ENCODE results near the gene FZD4. TPM values are rescaled to one million over a fixed set of nuclear protein-coding genes. Genes with fewer than 3 reads are reported as not detected.

The FZD4 gene
- total and polyA plus RNA-seq, 10 of the 15 experiments (the other 5 are each of a cell fraction or from before 2014, with no cell fraction given): under 0.01 to 0.13 (median 0.01) TPM; not detected in 6

DNA sequence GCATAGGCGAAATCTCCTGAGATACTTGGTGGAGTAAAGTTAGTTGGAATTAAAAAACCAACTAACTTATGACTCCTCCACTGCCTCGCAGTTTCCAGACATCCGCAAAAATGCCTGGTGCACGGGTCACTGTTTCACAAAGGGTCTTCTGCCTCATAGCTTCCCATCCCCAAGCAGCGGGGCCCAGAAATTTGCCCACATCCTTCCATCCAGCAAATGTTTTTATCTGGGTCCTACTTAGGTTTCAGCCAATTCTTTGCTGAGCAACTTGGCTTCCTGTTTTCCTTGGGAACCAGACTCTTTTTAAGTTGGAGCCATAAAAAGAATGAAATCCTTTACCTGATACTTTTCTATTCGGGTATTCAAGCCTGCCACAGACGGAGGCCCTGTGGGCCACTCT, 36.2 kb downstream of the FZD4 start:
- intact Hi-C loops (cut with micrococcal nuclease; ENCODE audit: unreplicated experiment) (loop anchor here (1.0 to 5.0 kb wide), 3 partner anchors 49 to 1064 kb away; partner anchors contain the start of gene CCDC83), in situ Hi-C loops (cut with MboI) (no loop called here)
- no TSS peak for BruUV-seq (replicated peaks)
- H2AFZ ChIP-seq (ENCODE audit: control insufficient read depth, low read depth, low read length): no peak overlapping the region
- no peak overlapping the region for H3K4me3 ChIP-seq
- no peak for ATAC-seq
- no peaks in the 10 kb centered on the region for H3K4me1 ChIP-seq (ENCODE audit: control insufficient read depth, insufficient read depth, low read length)
- peaks cover under 1% of the 10 kb centered on the region in 2 experiments; a peak in 2 of 4 replicates for H3K27me3 ChIP-seq (replicated peaks in 1 of 2; ENCODE audit: control insufficient read depth in 2 of 2, insufficient read depth in 2 of 2, low read length in 1 of 2)
- FAIRE-seq: no peak
- H3K36me3 ChIP-seq (ENCODE audit: control insufficient read depth in 2 of 2, insufficient read depth in 2 of 2, low read length in 1 of 2): no peaks in the 10 kb centered on the region
- ChIA-PET POLR2A (no interaction called here), RAD21 (ENCODE audit: unreplicated experiment) (interaction anchor here (0.8 kb wide), 1 partner anchor 462 kb away, joined by 3 read pairs; no protein-coding TSS in a partner anchor), CTCF (interaction anchor here (2.9 kb wide), 1 partner anchor 49 kb away, joined by 22 read pairs; no protein-coding TSS in a partner anchor), SMC1A (ENCODE audit: uncharacterized antibody, unreplicated experiment) (interaction anchor here (1.3 kb wide), 1 partner anchor 48 kb away, joined by 4 read pairs; no protein-coding TSS in a partner anchor)
- no peak overlapping the region for H3K9ac ChIP-seq (ENCODE audit: control insufficient read depth, insufficient read depth, low read length)
- DNase-seq (ENCODE audit: low read depth, low spot score): no peak
- H3K9me3 ChIP-seq (replicated peaks; ENCODE audit: control insufficient read depth, insufficient read depth, low read length): no peaks in the 10 kb centered on the region
- TF ChIP-seq LARP7 (IDR thresholded peaks at IDR 0.05): no peak
- no peak for TF ChIP-seq JUND (IDR thresholded peaks at IDR 0.05; ENCODE audit: low read depth, low read length)
- no peak for TF ChIP-seq NFYA (IDR thresholded peaks at IDR 0.05; ENCODE audit: borderline replicate concordance, low read depth, low read length)
- TF ChIP-seq ZSCAN29 (IDR thresholded peaks at IDR 0.05): no peak
- no peak for TF ChIP-seq TCF12 (IDR thresholded peaks at IDR 0.05; ENCODE audit: low read depth, low read length)
- no peak for TF ChIP-seq NR2C1 (IDR thresholded peaks at IDR 0.05)
- TF ChIP-seq, protein P1, sequence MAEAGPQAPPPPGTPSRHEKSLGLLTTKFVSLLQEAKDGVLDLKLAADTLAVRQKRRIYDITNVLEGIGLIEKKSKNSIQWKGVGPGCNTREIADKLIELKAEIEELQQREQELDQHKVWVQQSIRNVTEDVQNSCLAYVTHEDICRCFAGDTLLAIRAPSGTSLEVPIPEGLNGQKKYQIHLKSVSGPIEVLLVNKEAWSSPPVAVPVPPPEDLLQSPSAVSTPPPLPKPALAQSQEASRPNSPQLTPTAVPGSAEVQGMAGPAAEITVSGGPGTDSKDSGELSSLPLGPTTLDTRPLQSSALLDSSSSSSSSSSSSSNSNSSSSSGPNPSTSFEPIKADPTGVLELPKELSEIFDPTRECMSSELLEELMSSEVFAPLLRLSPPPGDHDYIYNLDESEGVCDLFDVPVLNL (IDR thresholded peaks at IDR 0.05; ENCODE audit: low read depth, low read length): no peak
- H3K27ac ChIP-seq (ENCODE audit: control insufficient read depth, insufficient read depth): no peak overlapping the region
- WGBS (ENCODE audit: insufficient coverage, insufficient replicate concordance, low lambda C conversion rate, missing lambda C conversion rate): 40% methylated on average over 7 of the region's 7 CpGs
- H3K79me2 ChIP-seq (ENCODE audit: control insufficient read depth, insufficient read depth, low read length): no peaks in the 10 kb centered on the region
- no peaks in the 10 kb centered on the region for H4K20me1 ChIP-seq (ENCODE audit: control insufficient read depth, insufficient read depth)
- H3K4me2 ChIP-seq (ENCODE audit: control insufficient read depth, insufficient read depth): no peak overlapping the region

Data from GM12878 (cell line).